SU-DHL-6 (cell line): ENCODE data around the gene MARCKS.

Source experiments
- H2AFZ ChIP-seq: fragments of 200-600 bp; sonication (generic); 2 replicates; pipeline ENCODE4 v1.6.1; 2014; ENCODE audit warnings: low read depth, mild to moderate bottlenecking, moderate library complexity, mixed read lengths, antibody characterized with exemption, low read length; ENCODE audit not compliant: severe bottlenecking
- H3F3A ChIP-seq: fragments of 200-600 bp; shearing (Covaris generic); 2 replicates; pipeline ENCODE4 v1.6.0; 2016; ENCODE audit warnings: antibody characterized with exemption, mild to moderate bottlenecking; ENCODE audit not compliant: insufficient read depth
- H3K27ac ChIP-seq: fragments of 200-600 bp; sonication (generic); 2 replicates; pipeline ENCODE4 v1.5.1; 2016; ENCODE audit warnings: low read depth, mild to moderate bottlenecking, low read length, moderate library complexity, mixed read lengths
- H3K27me3 ChIP-seq: fragments of 200-600 bp; sonication (generic), shearing (Covaris generic); 2 replicates; pipeline ENCODE4 v1.6.0; 2014; ENCODE audit warnings: mild to moderate bottlenecking, low read length
- H3K36me3 ChIP-seq: fragments of 200-600 bp; sonication (generic); 2 replicates; pipeline ENCODE4 v1.6.1; 2014; ENCODE audit warnings: mild to moderate bottlenecking, low read length, mixed read lengths
- H3K4me2 ChIP-seq: fragments of 300-600, 200-600 bp; shearing (Covaris generic), sonication (generic); 2 replicates; pipeline ENCODE4 v1.6.0; 2014; ENCODE audit warnings: low read length, low read depth, mild to moderate bottlenecking; ENCODE audit not compliant: poor library complexity, severe bottlenecking
- H3K4me3 ChIP-seq: fragments of 200-600 bp; sonication (generic); 2 replicates; pipeline ENCODE4 v1.5.1; 2014; ENCODE audit warnings: antibody characterized with exemption, low read length, mild to moderate bottlenecking, mixed read lengths; ENCODE audit not compliant: insufficient read depth, poor library complexity, severe bottlenecking
- H3K79me2 ChIP-seq: fragments of 200-600 bp; sonication (generic); 2 replicates; pipeline ENCODE4 v1.6.1; 2014; ENCODE audit warnings: mild to moderate bottlenecking, low read length, moderate library complexity; ENCODE audit not compliant: insufficient read depth
- H3K9ac ChIP-seq: fragments of 200-600 bp; sonication (generic); 2 replicates; pipeline ENCODE4 v1.7.0; 2014; ENCODE audit warnings: mild to moderate bottlenecking, low read length
- H3K9me2 ChIP-seq: fragments of 200-600 bp; sonication (generic); replicated peaks from 2 replicates; pipeline ENCODE4 v1.6.1; 2014; ENCODE audit warnings: low read length; ENCODE audit not compliant: insufficient read depth
- H3K9me3 ChIP-seq: fragments of 200-600 bp; sonication (generic); 2 replicates; pipeline ENCODE4 v1.6.1; 2014; ENCODE audit warnings: low read length, mixed read lengths; ENCODE audit not compliant: insufficient read depth
- H4K20me1 ChIP-seq: fragments of 200-600 bp; sonication (generic); 2 replicates; pipeline ENCODE4 v1.6.1; 2014; ENCODE audit warnings: low read depth, mild to moderate bottlenecking, antibody characterized with exemption, low read length, moderate library complexity, mixed read lengths
- EZH2phosphoT487 ChIP-seq: fragments of 200-600 bp; sonication (generic), shearing (Covaris generic); conservative IDR thresholded peaks from 2 replicates; pipeline ENCODE4 v1.6.1; 2018; ENCODE audit warnings: mild to moderate bottlenecking, antibody characterized with exemption, low read length, moderate library complexity, mixed read lengths
- TF ChIP-seq, protein P1 (sequence below): fragments of 200-600 bp; sonication (generic); IDR thresholded peaks from one replicate; pipeline ENCODE4 v1.5.1; 2017; ENCODE audit warnings: antibody characterized with exemption, mild to moderate bottlenecking, low read length, moderate library complexity; ENCODE audit not compliant: insufficient read depth, poor library complexity, severe bottlenecking

Gene MARCKS

DNA sequence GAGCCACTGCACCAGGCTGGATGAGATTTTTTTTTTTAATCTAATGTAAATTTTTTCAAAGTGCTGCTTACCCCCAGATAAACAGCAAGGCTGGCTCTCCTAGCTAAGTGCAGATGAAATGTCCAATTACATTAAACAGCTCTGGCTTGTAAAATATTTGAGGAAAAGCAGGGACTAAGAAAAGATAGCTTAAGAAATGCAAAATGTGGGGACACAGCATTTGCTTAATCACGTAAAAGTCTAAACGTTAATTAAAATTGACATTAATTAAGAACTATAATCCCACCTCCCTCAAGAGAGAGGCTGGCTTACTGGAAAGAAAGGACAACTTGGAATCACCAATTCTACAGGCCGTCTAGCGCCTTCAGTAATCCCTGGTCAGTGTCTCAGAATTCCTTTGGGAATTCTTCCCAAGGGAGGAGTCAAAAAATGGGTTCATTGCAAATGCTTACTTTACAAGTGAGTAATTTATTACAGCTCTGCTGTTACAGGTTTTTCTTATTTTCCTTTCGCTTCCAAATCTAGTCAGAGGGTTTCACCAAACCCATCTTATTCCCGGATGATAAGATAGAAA is 13.6 kb upstream of the MARCKS start:
- H3K4me3 ChIP-seq = no peak overlapping the region
- H4K20me1 ChIP-seq = no peaks in the 10 kb centered on the region
- H3K9me2 ChIP-seq = no peaks in the 10 kb centered on the region
- H3K4me2 ChIP-seq = no peak overlapping the region
- no peak overlapping the region for H3K27ac ChIP-seq
- H3K9me3 ChIP-seq = no peaks in the 10 kb centered on the region
- H3K79me2 ChIP-seq = no peaks in the 10 kb centered on the region
- no peaks in the 10 kb centered on the region for H3F3A ChIP-seq
- H3K9ac ChIP-seq = no peak overlapping the region
- H2AFZ ChIP-seq = no peak overlapping the region
- no peaks in the 10 kb centered on the region for H3K36me3 ChIP-seq
- H3K27me3 ChIP-seq = no peaks in the 10 kb centered on the region
- no peak for TF ChIP-seq EZH2phosphoT487
- TF ChIP-seq, protein P1, sequence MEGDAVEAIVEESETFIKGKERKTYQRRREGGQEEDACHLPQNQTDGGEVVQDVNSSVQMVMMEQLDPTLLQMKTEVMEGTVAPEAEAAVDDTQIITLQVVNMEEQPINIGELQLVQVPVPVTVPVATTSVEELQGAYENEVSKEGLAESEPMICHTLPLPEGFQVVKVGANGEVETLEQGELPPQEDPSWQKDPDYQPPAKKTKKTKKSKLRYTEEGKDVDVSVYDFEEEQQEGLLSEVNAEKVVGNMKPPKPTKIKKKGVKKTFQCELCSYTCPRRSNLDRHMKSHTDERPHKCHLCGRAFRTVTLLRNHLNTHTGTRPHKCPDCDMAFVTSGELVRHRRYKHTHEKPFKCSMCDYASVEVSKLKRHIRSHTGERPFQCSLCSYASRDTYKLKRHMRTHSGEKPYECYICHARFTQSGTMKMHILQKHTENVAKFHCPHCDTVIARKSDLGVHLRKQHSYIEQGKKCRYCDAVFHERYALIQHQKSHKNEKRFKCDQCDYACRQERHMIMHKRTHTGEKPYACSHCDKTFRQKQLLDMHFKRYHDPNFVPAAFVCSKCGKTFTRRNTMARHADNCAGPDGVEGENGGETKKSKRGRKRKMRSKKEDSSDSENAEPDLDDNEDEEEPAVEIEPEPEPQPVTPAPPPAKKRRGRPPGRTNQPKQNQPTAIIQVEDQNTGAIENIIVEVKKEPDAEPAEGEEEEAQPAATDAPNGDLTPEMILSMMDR = no peak

DNA sequence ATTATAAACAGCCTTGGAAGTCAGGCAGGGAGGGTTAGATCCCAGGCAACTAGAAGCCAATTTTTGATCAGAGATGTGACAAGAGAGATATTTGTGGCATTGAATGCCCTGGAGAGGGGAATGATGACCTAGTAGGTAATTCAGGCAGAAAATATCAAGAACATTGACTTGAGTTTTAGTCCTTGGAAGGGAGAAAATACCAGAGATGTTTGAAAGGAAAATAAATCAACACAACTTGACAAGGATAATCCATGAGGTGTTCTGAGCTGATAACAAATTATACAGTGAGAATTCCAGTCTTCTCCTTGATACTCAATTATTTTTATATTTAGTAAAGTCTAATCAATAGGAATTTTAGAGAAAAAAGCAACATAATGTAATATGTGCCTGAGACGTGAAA is 10.6 kb upstream of the MARCKS start:
- Histone ChIP-seq H3K27ac (no peak overlapping the region), H3K9me3 (no peaks in the 10 kb centered on the region), H3K79me2 (no peaks in the 10 kb centered on the region), H3F3A (no peaks in the 10 kb centered on the region), H3K4me2 (no peak overlapping the region), H2AFZ (no peak overlapping the region), H3K9me2 (no peaks in the 10 kb centered on the region), H3K27me3 (no peaks in the 10 kb centered on the region), H3K4me3 (no peak overlapping the region), H4K20me1 (no peaks in the 10 kb centered on the region), H3K9ac (no peak overlapping the region), H3K36me3 (no peaks in the 10 kb centered on the region)
- TF ChIP-seq EZH2phosphoT487 = no peak
- TF ChIP-seq, protein P1 = no peak

DNA sequence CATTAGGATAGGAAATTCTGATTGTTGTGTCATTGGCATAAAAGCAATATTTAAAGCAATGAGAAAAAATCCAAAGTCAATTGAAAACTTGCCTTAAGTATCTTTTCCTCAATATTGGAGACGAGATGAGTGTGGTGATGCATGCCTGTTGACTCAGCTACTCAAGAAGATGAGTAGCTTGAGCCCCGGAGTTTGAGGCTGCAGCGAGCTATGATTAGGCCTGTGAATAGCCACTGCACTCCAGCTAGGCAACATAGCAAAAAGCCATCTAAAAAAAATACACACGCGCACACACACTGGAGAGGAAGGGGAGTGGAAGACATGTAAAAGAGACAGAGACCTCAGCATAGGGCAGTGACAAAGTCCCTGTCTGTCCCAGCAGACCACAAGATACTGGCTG is 9.7 kb upstream of the MARCKS start:
- no peak overlapping the region for H3K4me2 ChIP-seq
- no peak overlapping the region for H2AFZ ChIP-seq
- no peaks in the 10 kb centered on the region for H3K27me3 ChIP-seq
- TF ChIP-seq, protein P1 = no peak
- TF ChIP-seq EZH2phosphoT487 = no peak
- no peak overlapping the region for H3K9ac ChIP-seq
- no peak overlapping the region for H3K4me3 ChIP-seq
- H3F3A ChIP-seq = no peaks in the 10 kb centered on the region
- H3K27ac ChIP-seq = no peak overlapping the region
- no peaks in the 10 kb centered on the region for H3K36me3 ChIP-seq
- no peaks in the 10 kb centered on the region for H3K79me2 ChIP-seq
- no peaks in the 10 kb centered on the region for H3K9me2 ChIP-seq
- H4K20me1 ChIP-seq = no peaks in the 10 kb centered on the region
- H3K9me3 ChIP-seq = no peaks in the 10 kb centered on the region
